PC-9 (cell line): ENCODE measurements around the gene KIF17. TPM values are rescaled to one million over a fixed set of nuclear protein-coding genes. Genes with fewer than 3 reads are reported as not detected.

Experiments used
- BruUV-seq: library from RNA; stranded (reverse); fragments of 400-500 nt; replicated peaks from 2 replicates; lab custom pipeline; 2021; lab: Mats Ljungman, UMichigan
- CTCF ChIA-PET: fragments of 300-600 bp; sonication (Branson Sonifier 250); formaldehyde crosslinking; loops from one replicate; lab custom pipeline; 2022; ENCODE audit warnings: antibody characterized with exemption; lab: Charles Lee
- POLR2A ChIA-PET: fragments of 300-600 bp; sonication (Branson Sonifier 250); formaldehyde crosslinking; loops from one replicate; lab custom pipeline; 2022; ENCODE audit warnings: antibody characterized with exemption; ENCODE audit not compliant: unreplicated experiment; lab: Charles Lee
- DNase-seq, 2 experiments: peaks; one replicate each; pipeline versions ENCODE4 v3.0.0 to v3.0.0-alpha.2; 2015 to 2022; ENCODE audit warnings: mixed read lengths in 1 of 2
- H2AFZ ChIP-seq: fragments of 200-600 bp; sonication (generic); 2 replicates; pipeline ENCODE4 v1.8.1; 2017; ENCODE audit warnings: antibody characterized with exemption
- H3F3A ChIP-seq: fragments of 200-600 bp; sonication (generic); 2 replicates; pipeline ENCODE4 v1.8.1; 2017; ENCODE audit warnings: antibody characterized with exemption, mild to moderate bottlenecking, low read depth; ENCODE audit not compliant: insufficient read depth
- H3K27ac ChIP-seq: fragments of 200-600 bp; sonication (generic); 2 replicates; pipeline ENCODE4 v1.6.1; 2016; ENCODE audit warnings: mixed run types
- H3K27me3 ChIP-seq: fragments of 200-600 bp; sonication (generic); 2 replicates; pipeline ENCODE4 v1.6.1; 2016; ENCODE audit warnings: low read depth, mixed run types; ENCODE audit not compliant: insufficient read depth
- H3K36me3 ChIP-seq: fragments of 200-600 bp; sonication (generic); 2 replicates; pipeline ENCODE4 v1.6.1; 2016; ENCODE audit warnings: low read depth, mixed run types
- H3K4me1 ChIP-seq: fragments of 200-600 bp; sonication (generic); replicated peaks from 2 replicates; pipeline ENCODE4 v1.6.1; 2016; ENCODE audit warnings: mixed run types; ENCODE audit not compliant: insufficient read depth
- H3K4me2 ChIP-seq: fragments of 200-600 bp; sonication (generic); 2 replicates; pipeline ENCODE4 v1.6.1; 2017; ENCODE audit warnings: mixed run types
- H3K4me3 ChIP-seq: fragments of 200-600 bp; sonication (generic); 2 replicates; pipeline ENCODE4 v1.6.1; 2016; ENCODE audit warnings: mixed run types
- H3K79me2 ChIP-seq: fragments of 200-600 bp; sonication (generic); 2 replicates; pipeline ENCODE4 v1.6.1; 2017; ENCODE audit warnings: low read depth, mixed run types
- H3K9me2 ChIP-seq: fragments of 200-600 bp; sonication (generic); 2 replicates; pipeline ENCODE4 v1.8.1; 2017; ENCODE audit warnings: mild to moderate bottlenecking; ENCODE audit not compliant: insufficient read depth
- H3K9me3 ChIP-seq: fragments of 200-600 bp; sonication (generic); 2 replicates; pipeline ENCODE4 v1.8.1; 2016; ENCODE audit warnings: low read depth; ENCODE audit not compliant: insufficient read depth
- H4K20me1 ChIP-seq: fragments of 200-600 bp; sonication (generic); 2 replicates; pipeline ENCODE4 v1.8.1; 2017; ENCODE audit not compliant: insufficient read depth
- EZH2 ChIP-seq: fragments of 200-600 bp; sonication (generic); IDR thresholded peaks from 2 replicates; pipeline ENCODE4 v1.8.0; 2017; ENCODE audit warnings: antibody characterized with exemption, low read depth
- intact Hi-C: fragments of 100-400 bp; cut with micrococcal nuclease; formaldehyde crosslinking; loops from one replicate; pipeline ENCODE4 v1.10.0; 2022; ENCODE audit not compliant: unreplicated experiment
- total RNA-seq: library from RNA; stranded (reverse); gene quantifications from 2 replicates; pipeline ENCODE4 v1.2.3, GENCODE V29; 2021
- TF ChIP-seq, protein P1 (sequence below): fragments of 200-600 bp; sonication (generic); conservative IDR thresholded peaks from 2 replicates; pipeline ENCODE4 v1.6.1; 2017; ENCODE audit warnings: mixed run types, antibody characterized with exemption, mild to moderate bottlenecking, moderate library complexity

KIF17 gene
- total RNA-seq, 1 experiment from 2014 or later = 1.2 TPM

DNA sequence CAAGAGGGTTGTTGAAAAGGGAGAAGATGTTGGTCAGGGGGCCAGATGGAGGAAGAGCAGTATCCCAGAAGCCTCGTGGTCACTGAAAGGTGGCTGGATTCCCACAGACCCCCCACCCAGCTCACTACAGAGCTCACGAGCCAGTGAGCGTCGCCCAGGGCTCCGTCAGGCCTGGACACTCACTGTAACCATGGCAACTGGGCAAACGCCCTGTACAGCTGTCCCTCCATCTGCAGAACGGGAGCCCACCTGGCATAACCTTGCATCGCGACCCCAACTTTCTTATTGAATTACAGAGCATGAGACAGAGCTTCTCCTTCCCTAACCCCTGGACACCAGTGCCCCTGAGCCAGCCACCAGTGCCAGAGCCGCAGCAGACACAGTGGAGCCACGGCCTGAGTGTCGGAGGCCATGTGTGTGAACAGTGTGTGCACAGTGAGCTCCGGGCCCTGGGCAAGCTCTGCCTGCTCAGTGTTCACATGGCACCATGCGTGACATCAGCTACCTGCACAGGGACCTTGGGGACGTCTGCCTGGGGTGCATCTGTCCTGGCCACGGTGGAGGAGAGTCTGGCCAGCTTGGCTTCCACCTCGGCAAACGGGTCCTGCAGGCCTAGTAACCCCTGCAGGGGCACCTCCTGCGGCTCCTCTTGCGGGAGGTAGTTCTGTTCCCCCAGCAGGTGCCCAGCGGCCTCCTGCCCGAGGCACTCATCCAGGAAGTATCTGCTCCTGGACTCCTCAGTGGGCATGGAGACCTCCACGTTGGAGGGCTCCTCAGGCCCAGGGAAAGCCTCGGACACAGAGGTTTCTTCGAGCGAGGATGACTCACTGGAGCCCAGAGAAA is 30.7 kb downstream of the KIF17 start:
- Histone ChIP-seq H3K27me3 (no peaks in the 10 kb centered on the region), H3K9me2 (no peaks in the 10 kb centered on the region), H3K4me2 (no peak overlapping the region), H3K9me3 (no peaks in the 10 kb centered on the region), H2AFZ (no peak overlapping the region), H3K36me3 (no peaks in the 10 kb centered on the region), H3K4me1 (no peaks in the 10 kb centered on the region), H3K79me2 (no peaks in the 10 kb centered on the region), H4K20me1 (no peaks in the 10 kb centered on the region), H3K4me3 (no peak overlapping the region), H3K27ac (no peak overlapping the region), H3F3A (no peaks in the 10 kb centered on the region)
- intact Hi-C loops = no loop called here
- no TSS peak for BruUV-seq
- ChIA-PET POLR2A (no interaction called here), CTCF (no interaction called here)
- no peak for DNase-seq
- no peak for TF ChIP-seq EZH2
- TF ChIP-seq, protein P1, sequence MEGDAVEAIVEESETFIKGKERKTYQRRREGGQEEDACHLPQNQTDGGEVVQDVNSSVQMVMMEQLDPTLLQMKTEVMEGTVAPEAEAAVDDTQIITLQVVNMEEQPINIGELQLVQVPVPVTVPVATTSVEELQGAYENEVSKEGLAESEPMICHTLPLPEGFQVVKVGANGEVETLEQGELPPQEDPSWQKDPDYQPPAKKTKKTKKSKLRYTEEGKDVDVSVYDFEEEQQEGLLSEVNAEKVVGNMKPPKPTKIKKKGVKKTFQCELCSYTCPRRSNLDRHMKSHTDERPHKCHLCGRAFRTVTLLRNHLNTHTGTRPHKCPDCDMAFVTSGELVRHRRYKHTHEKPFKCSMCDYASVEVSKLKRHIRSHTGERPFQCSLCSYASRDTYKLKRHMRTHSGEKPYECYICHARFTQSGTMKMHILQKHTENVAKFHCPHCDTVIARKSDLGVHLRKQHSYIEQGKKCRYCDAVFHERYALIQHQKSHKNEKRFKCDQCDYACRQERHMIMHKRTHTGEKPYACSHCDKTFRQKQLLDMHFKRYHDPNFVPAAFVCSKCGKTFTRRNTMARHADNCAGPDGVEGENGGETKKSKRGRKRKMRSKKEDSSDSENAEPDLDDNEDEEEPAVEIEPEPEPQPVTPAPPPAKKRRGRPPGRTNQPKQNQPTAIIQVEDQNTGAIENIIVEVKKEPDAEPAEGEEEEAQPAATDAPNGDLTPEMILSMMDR = no peak

- ChIA-PET CTCF (no interaction called here), POLR2A (no interaction called here)
- Histone ChIP-seq H3K9me2 (no peaks in the 10 kb centered on the region), H3K4me3 (no peak overlapping the region), H4K20me1 (no peaks in the 10 kb centered on the region), H3K4me2 (no peak overlapping the region), H2AFZ (no peak overlapping the region), H3K9me3 (no peaks in the 10 kb centered on the region), H3F3A (no peaks in the 10 kb centered on the region), H3K27me3 (no peaks in the 10 kb centered on the region), H3K27ac (no peak overlapping the region), H3K79me2 (no peaks in the 10 kb centered on the region), H3K4me1 (no peaks in the 10 kb centered on the region), H3K36me3 (no peaks in the 10 kb centered on the region)
- no peak for DNase-seq
- no peak for TF ChIP-seq EZH2
- TF ChIP-seq, protein P1 = no peak
- BruUV-seq = no TSS peak
- intact Hi-C loops = no loop called here
These were observed 32.1 kb downstream of the KIF17 start for GRCh38 chr1:20685741-20686140.

- Histone ChIP-seq H3K36me3 (no peaks in the 10 kb centered on the region), H3K27me3 (no peaks in the 10 kb centered on the region), H3K9me3 (no peaks in the 10 kb centered on the region), H3K4me2 (no peak overlapping the region), H3K27ac (no peak overlapping the region), H3F3A (no peaks in the 10 kb centered on the region), H3K4me1 (no peaks in the 10 kb centered on the region), H3K4me3 (no peak overlapping the region), H4K20me1 (no peaks in the 10 kb centered on the region), H2AFZ (no peak overlapping the region), H3K9me2 (no peaks in the 10 kb centered on the region), H3K79me2 (no peaks in the 10 kb centered on the region)
- TF ChIP-seq, protein P1 = no peak
- no peak for TF ChIP-seq EZH2
- CTCF ChIA-PET = no interaction called here
- no peak for DNase-seq
- no TSS peak for BruUV-seq
- POLR2A ChIA-PET = no interaction called here
- intact Hi-C loops = no loop called here
These were observed 32.6 kb downstream of the KIF17 start for GRCh38 chr1:20685099-20685662.
